NCI-H2107 treated with DMSO at 0.1 percent for 48 hours (cell line): ENCODE results near the gene LIAS.
"Not testable (repeated sequence)": the region's sequence is repeated elsewhere in the genome, so short reads cannot be mapped to it uniquely, and the experiment has no call there.

Experiments used
- DNase-seq: peaks from one replicate; lab custom pipeline; 2025; ENCODE audit not compliant: unreplicated experiment; lab: John Stamatoyannopoulos, UW

The LIAS gene

DNA sequence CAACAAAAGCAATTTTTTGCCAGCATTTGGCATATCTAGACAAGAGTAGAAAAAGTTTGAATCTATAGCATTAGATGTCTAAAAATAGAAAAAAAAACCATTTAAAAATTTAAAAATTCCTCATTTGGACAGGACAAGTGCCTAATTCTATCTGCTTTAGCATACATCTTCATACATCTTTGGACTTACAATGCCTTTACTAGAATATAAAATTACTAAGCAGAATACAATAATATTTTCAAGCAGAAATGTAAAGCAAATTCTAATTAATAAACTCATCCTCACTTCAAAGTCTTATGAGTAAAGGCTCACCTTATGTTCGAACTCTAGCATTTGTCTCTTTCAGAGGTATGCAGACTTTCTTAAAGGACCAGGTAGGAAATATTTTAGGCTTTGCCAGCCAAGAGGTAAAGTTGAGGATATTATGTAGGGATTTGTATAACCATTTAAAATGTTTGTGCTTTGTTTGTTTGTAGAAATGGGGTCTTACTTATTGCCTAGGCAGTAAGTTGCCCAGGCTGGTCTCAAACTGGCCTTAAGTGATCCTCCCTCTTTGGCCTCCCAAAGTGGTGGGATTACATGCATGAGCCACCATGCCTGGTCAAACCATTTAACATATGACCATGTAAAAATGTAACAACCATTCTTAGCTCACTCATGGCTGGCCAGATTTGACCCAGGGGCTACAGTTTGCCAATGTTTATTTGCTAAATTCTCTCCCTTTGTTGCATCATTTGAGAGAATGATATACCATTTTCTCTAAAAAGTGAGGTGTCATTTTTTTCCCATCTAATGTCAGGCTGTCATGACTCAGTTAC lies 39.3 kb downstream of the LIAS start:
- DNase-seq, result no peak

DNA sequence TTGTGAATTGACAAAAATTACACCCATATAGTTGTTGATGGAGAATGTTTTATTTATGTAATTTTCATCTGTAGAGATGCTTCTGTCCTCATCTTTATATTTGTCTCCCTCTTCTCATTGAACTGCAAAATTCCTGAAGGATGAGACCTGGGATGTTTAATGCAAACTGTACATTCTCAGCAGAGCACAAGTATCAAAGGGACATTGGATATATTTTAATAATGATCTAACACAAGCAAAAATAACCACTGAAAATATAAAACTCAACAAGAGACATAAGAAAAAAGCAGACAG lies 39.8 kb downstream of the LIAS start:
- DNase-seq, result no peak

GRCh38 chr4:39502019-39502663 lies 43.3 kb downstream of the LIAS start:
- DNase-seq, result no peak

- DNase-seq, result not testable (repeated sequence)
Measured at GRCh38 chr4:39502664-39503035, 43.8 kb downstream of the LIAS start.

GRCh38 chr4:39504538-39504937 lies 45.7 kb downstream of the LIAS start:
- no peak for DNase-seq

DNA sequence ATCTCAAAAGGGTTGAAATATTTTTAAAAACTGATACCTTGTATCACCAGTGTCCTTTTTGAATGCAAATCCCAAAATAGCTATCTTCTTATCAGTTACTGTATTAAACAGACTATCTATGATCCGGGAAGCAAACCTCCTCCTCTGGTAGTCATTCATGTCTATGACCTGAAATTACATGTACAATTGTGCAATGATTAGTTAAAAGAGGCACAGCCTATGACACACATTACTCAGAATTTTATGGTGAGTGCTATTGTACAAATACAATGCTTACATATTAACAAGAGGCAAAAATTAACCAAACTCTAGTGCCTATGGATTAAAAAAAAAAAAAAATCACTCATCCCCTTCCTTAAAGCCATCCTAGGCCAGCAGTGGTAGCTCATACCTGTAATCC lies 46.7 kb downstream of the LIAS start:
- no peak for DNase-seq

DNA sequence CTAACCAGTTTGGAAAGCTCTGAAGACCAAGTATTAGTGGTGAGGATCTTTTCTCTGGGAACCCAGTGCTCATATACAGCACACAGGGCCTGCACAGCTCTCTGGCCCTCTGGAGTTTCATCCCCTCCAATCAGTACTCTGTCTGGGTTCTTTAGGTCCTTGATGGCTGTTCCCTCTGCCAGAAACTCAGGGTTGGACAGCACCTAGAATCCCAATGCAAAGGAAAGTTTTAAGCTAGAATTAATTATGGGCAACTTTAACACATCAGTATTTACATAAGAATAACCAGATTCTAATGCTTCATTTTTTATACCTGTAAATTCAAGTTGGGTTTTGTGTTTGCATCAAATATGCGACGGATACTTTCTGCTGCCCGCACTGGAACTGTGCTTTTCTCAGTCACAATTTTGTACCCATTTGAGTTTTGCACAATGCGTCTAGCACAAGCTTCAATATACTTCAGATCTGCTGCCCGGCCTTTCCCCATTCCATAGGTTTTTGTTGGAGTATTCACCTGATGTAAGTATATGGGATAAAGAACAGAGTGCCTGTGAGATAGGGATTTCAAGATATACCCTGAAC lies 51.6 kb downstream of the LIAS start:
- no peak for DNase-seq

DNA sequence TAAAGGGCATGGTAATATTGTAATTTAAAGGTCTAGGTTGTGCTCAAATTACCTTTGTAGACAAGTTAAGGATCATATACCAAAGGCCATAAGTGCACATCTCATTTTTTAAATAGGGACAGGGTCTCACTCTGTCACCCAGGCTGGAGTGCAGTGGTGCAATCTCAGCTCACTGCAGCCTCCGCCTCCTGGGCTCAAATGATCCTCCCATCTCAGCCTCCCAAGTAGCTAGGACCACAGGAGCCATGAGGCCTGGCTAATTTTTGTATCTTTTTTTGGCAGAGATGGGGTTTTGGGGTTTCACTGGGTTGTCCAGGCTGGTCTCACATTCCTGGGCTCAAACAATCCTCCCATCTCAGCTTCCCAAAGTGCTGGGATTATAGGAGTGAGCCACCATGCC lies 55.4 kb downstream of the LIAS start:
- DNase-seq, result not testable (repeated sequence)

- no peak for DNase-seq
Measured at GRCh38 chr4:39514888-39515401, 56.1 kb downstream of the LIAS start.

GRCh38 chr4:39515669-39516401 lies 57.0 kb downstream of the LIAS start:
- DNase-seq, result not testable (repeated sequence)

DNA sequence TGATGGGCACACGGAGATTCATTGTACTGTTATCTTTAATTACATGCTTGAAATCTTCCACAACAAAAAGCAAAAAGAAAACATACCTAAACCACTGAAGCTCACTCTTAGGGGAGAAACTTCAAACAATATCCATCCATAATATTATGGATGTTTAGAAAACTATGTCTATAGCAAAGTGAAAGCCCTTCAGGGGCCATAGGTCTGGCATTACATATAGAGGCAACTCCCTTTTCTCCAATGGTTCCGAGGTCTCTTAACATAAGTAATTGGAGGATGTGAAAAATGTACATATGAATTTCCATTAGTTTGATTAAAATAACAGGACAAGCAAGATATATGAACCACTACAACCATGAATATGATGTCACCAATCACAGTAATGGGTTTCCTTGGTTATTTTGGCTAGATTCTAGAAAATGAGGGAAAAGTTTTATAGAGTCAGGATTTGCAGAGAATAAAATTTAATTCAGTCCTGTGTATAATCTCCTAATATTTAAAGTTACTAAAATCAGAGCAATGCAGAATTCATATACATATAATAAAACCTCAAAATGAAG lies 57.6 kb downstream of the LIAS start:
- DNase-seq, result no peak

DNA sequence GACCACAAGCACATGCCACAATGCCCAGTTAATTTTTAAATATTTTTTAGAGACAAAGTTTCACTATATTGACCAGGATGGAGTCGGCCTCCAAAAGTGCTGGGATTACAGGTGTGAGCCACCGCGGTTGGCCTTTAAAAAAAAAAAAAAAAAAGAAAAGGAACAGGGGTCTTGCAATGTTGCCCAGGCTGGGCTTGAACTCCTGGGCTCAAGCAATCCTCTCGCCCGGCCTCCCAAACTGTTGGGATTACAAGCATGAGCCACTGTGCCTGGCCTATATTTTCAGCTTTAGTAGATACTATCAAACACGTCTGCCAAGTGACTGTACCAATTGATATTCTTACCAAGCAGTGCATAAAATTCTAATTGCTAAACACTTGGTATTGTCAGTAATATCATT lies 59.6 kb downstream of the LIAS start:
- DNase-seq, result no peak

- no peak for DNase-seq
Measured at GRCh38 chr4:39521253-39521919, 62.5 kb downstream of the LIAS start.

DNA sequence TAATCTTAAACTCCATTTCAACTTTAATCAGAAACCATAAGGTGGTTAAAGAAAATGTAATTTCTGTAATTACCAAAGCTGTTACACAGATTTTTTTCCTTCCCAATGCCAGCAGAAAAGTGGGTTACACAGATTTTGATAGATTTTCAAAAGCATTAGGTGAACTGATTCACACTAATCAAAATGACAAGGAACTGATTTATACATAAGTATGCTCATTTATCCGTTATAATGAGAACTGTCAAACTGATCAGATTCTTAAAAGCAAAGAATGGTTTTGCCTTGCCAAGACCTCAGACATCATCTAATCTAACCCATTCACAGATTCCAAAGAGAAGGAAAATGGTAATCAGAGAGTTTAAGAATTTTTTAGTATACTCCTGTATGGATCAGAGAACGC lies 63.2 kb downstream of the LIAS start:
- DNase-seq, result no peak

- no peak for DNase-seq
Measured at GRCh38 chr4:39524161-39524957, 65.5 kb downstream of the LIAS start.

- DNase-seq, result no peak
Measured at GRCh38 chr4:39525822-39526690, 67.2 kb downstream of the LIAS start.

DNA sequence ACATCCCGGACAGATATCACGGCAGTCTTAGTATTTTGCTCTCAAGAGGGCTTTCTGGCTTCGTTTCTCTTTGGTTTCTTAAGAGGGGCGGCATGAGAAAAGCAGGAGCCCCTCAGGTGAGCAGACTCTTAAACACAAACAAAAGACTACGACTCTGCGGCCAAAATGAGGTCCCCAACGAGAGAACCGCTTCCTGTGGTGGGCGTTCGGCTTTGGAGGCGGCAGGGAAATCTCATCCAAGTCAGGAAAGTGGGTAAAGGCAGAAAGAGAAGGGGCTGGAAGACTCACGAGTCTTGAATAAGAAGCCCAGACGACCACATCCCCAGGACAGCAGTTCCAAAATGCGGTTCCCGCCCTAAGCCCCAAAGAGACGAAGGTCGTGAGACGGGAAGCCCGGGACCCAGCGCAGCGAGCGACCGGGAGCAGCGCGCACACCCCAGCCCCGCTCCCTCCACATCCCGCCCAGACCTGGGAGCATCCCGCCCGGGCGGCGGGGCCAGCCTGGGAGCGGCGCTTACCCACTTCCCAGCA lies 68.0 kb downstream of the LIAS start:
- no peak for DNase-seq

GRCh38 chr4:39527296-39528060 lies 68.6 kb downstream of the LIAS start, which contains the start of gene UGDH:
UGDH (minus strand) TSS chr4:39527439; CDS start chr4:39521512, 5,927 bp downstream.
- DNase-seq, result peak; percentile 72
